ENCODE results near the gene DDOST. TPM values are rescaled to one million over a fixed set of nuclear protein-coding genes. Genes with fewer than 3 reads are reported as not detected.

The DDOST gene
- total and polyA plus RNA-seq, 10 of the 15 experiments (the other 5 are each of a cell fraction or from before 2014, with no cell fraction given), result 100 to 274 (median 201) TPM

Other genes with a start within 250 kb of the DDOST start
Only the 7 nearest of the 8 such genes appear.
- gene MUL1, start 153.2 kb downstream of the DDOST start, total RNA-seq (2014; rRNA removed), result 14.7 and 15.6 TPM in 2 replicates
- 7.6 and 9.1 TPM in 2 replicates for gene MUL1, start 153.2 kb downstream of the DDOST start, total RNA-seq (2014; rRNA removed; fragmentation: Illumina TruSeq; extraction: Trizol)
- gene MUL1, start 153.2 kb downstream of the DDOST start, total RNA-seq (2021), result 19.6 and 21.0 TPM in 2 replicates
- gene MUL1, start 153.2 kb downstream of the DDOST start, polyA plus RNA-seq (2011; rRNA removed), result 7.7 and 15.3 TPM in 2 replicates
- 6.9 and 12.2 TPM in 2 replicates for gene MUL1, start 153.2 kb downstream of the DDOST start, polyA plus RNA-seq (2014; fragmentation: Illumina TruSeq; extraction: Trizol)
- gene MUL1, start 153.2 kb downstream of the DDOST start, polyA plus RNA-seq (2014; fragmentation: Nextera tagmentation; extraction: Ambion mirVana), result 1 to 10 TPM; 4.9 to 8.1 TPM
- 16.3 and 19.1 TPM in 2 replicates for gene MUL1, start 153.2 kb downstream of the DDOST start, polyA plus RNA-seq (2014; rRNA removed)
- gene MUL1, start 153.2 kb downstream of the DDOST start, polyA plus RNA-seq (2016; fragmentation: Nextera tagmentation; extraction: Ambion mirVana), result 10 to 100 TPM; 25.9 to 27.0 TPM
- gene FAM43B, start 108.8 kb downstream of the DDOST start, total RNA-seq (2014; rRNA removed), result not detected in 2 replicates
- gene FAM43B, start 108.8 kb downstream of the DDOST start, total RNA-seq (2014; rRNA removed; fragmentation: Illumina TruSeq; extraction: Trizol), result not detected in 2 replicates
- not detected in 2 replicates for gene FAM43B, start 108.8 kb downstream of the DDOST start, total RNA-seq (2021)
- gene FAM43B, start 108.8 kb downstream of the DDOST start, polyA plus RNA-seq (2011; rRNA removed), result not detected in 2 replicates
- gene FAM43B, start 108.8 kb downstream of the DDOST start, polyA plus RNA-seq (2014; fragmentation: Illumina TruSeq; extraction: Trizol), result not detected in 2 replicates
- gene FAM43B, start 108.8 kb downstream of the DDOST start, polyA plus RNA-seq (2014; fragmentation: Nextera tagmentation; extraction: Ambion mirVana), result not detected
- gene FAM43B, start 108.8 kb downstream of the DDOST start, polyA plus RNA-seq (2014; rRNA removed), result not detected in 2 replicates
- not detected for gene FAM43B, start 108.8 kb downstream of the DDOST start, polyA plus RNA-seq (2016; fragmentation: Nextera tagmentation; extraction: Ambion mirVana)
- gene CDA, start 72.3 kb downstream of the DDOST start, total RNA-seq (2014; rRNA removed), result not detected in 2 replicates
- gene CDA, start 72.3 kb downstream of the DDOST start, total RNA-seq (2014; rRNA removed; fragmentation: Illumina TruSeq; extraction: Trizol), result not detected in 2 replicates
- gene CDA, start 72.3 kb downstream of the DDOST start, total RNA-seq (2021), result 0.21 TPM in 1 of 2 replicates, not detected in the other
- not detected in 2 replicates for gene CDA, start 72.3 kb downstream of the DDOST start, polyA plus RNA-seq (2011; rRNA removed)
- not detected in 2 replicates for gene CDA, start 72.3 kb downstream of the DDOST start, polyA plus RNA-seq (2014; fragmentation: Illumina TruSeq; extraction: Trizol)
- not detected for gene CDA, start 72.3 kb downstream of the DDOST start, polyA plus RNA-seq (2014; fragmentation: Nextera tagmentation; extraction: Ambion mirVana)
- gene CDA, start 72.3 kb downstream of the DDOST start, polyA plus RNA-seq (2014; rRNA removed), result not detected in 2 replicates
- not detected for gene CDA, start 72.3 kb downstream of the DDOST start, polyA plus RNA-seq (2016; fragmentation: Nextera tagmentation; extraction: Ambion mirVana)
- gene PINK1, start 27.9 kb downstream of the DDOST start, total RNA-seq (2014; rRNA removed), result 2.3 and 2.8 TPM in 2 replicates
- gene PINK1, start 27.9 kb downstream of the DDOST start, total RNA-seq (2014; rRNA removed; fragmentation: Illumina TruSeq; extraction: Trizol), result 1.2 TPM in 2 replicates
- 2.4 and 2.5 TPM in 2 replicates for gene PINK1, start 27.9 kb downstream of the DDOST start, total RNA-seq (2021)
- 1.4 and 1.9 TPM in 2 replicates for gene PINK1, start 27.9 kb downstream of the DDOST start, polyA plus RNA-seq (2011; rRNA removed)
- gene PINK1, start 27.9 kb downstream of the DDOST start, polyA plus RNA-seq (2014; fragmentation: Illumina TruSeq; extraction: Trizol), result 1.4 TPM in 2 replicates
- under 1 TPM in 1 of 2 experiments, not detected in 1; 0.42 TPM for gene PINK1, start 27.9 kb downstream of the DDOST start, polyA plus RNA-seq (2014; fragmentation: Nextera tagmentation; extraction: Ambion mirVana)
- 1.9 and 2.2 TPM in 2 replicates for gene PINK1, start 27.9 kb downstream of the DDOST start, polyA plus RNA-seq (2014; rRNA removed)
- gene PINK1, start 27.9 kb downstream of the DDOST start, polyA plus RNA-seq (2016; fragmentation: Nextera tagmentation; extraction: Ambion mirVana), result 1 to 10 TPM; 1.6 to 4.4 TPM
- gene KIF17, start 56.6 kb upstream of the DDOST start, total RNA-seq (2014; rRNA removed), result not detected in 2 replicates
- gene KIF17, start 56.6 kb upstream of the DDOST start, total RNA-seq (2014; rRNA removed; fragmentation: Illumina TruSeq; extraction: Trizol), result not detected in 2 replicates
- 0.10 and 0.45 TPM in 2 replicates for gene KIF17, start 56.6 kb upstream of the DDOST start, total RNA-seq (2021)
- gene KIF17, start 56.6 kb upstream of the DDOST start, polyA plus RNA-seq (2011; rRNA removed), result not detected in 2 replicates
- gene KIF17, start 56.6 kb upstream of the DDOST start, polyA plus RNA-seq (2014; fragmentation: Illumina TruSeq; extraction: Trizol), result 0.03 TPM in 1 of 2 replicates, not detected in the other
- gene KIF17, start 56.6 kb upstream of the DDOST start, polyA plus RNA-seq (2014; fragmentation: Nextera tagmentation; extraction: Ambion mirVana), result not detected
- gene KIF17, start 56.6 kb upstream of the DDOST start, polyA plus RNA-seq (2014; rRNA removed), result 0.01 and 0.09 TPM in 2 replicates
- gene KIF17, start 56.6 kb upstream of the DDOST start, polyA plus RNA-seq (2016; fragmentation: Nextera tagmentation; extraction: Ambion mirVana), result not detected
- 0.33 and 0.62 TPM in 2 replicates for gene SH2D5, start 71.3 kb upstream of the DDOST start, total RNA-seq (2014; rRNA removed)
- gene SH2D5, start 71.3 kb upstream of the DDOST start, total RNA-seq (2014; rRNA removed; fragmentation: Illumina TruSeq; extraction: Trizol), result 0.09 and 0.18 TPM in 2 replicates
- 0.56 and 0.59 TPM in 2 replicates for gene SH2D5, start 71.3 kb upstream of the DDOST start, total RNA-seq (2021)
- gene SH2D5, start 71.3 kb upstream of the DDOST start, polyA plus RNA-seq (2011; rRNA removed), result 0.22 and 0.29 TPM in 2 replicates
- gene SH2D5, start 71.3 kb upstream of the DDOST start, polyA plus RNA-seq (2014; fragmentation: Illumina TruSeq; extraction: Trizol), result 0.09 and 0.16 TPM in 2 replicates
- gene SH2D5, start 71.3 kb upstream of the DDOST start, polyA plus RNA-seq (2014; fragmentation: Nextera tagmentation; extraction: Ambion mirVana), result under 1 TPM in 1 of 2 experiments, not detected in 1; 0.03 TPM
- 0.20 and 0.39 TPM in 2 replicates for gene SH2D5, start 71.3 kb upstream of the DDOST start, polyA plus RNA-seq (2014; rRNA removed)
- not detected for gene SH2D5, start 71.3 kb upstream of the DDOST start, polyA plus RNA-seq (2016; fragmentation: Nextera tagmentation; extraction: Ambion mirVana)
- 133 TPM in 2 replicates for gene HP1BP3, start 125.9 kb upstream of the DDOST start, total RNA-seq (2014; rRNA removed)
- gene HP1BP3, start 125.9 kb upstream of the DDOST start, total RNA-seq (2014; rRNA removed; fragmentation: Illumina TruSeq; extraction: Trizol), result 134 and 146 TPM in 2 replicates
- 138 and 149 TPM in 2 replicates for gene HP1BP3, start 125.9 kb upstream of the DDOST start, total RNA-seq (2021)
- 186 and 230 TPM in 2 replicates for gene HP1BP3, start 125.9 kb upstream of the DDOST start, polyA plus RNA-seq (2011; rRNA removed)
- 174 and 182 TPM in 2 replicates for gene HP1BP3, start 125.9 kb upstream of the DDOST start, polyA plus RNA-seq (2014; fragmentation: Illumina TruSeq; extraction: Trizol)
- 10 to 100 TPM; 32.6 to 88.9 TPM for gene HP1BP3, start 125.9 kb upstream of the DDOST start, polyA plus RNA-seq (2014; fragmentation: Nextera tagmentation; extraction: Ambion mirVana)
- gene HP1BP3, start 125.9 kb upstream of the DDOST start, polyA plus RNA-seq (2014; rRNA removed), result 168 and 188 TPM in 2 replicates
- gene HP1BP3, start 125.9 kb upstream of the DDOST start, polyA plus RNA-seq (2016; fragmentation: Nextera tagmentation; extraction: Ambion mirVana), result 100 to 1,000 TPM; 109 to 117 TPM